ENCODE measurements around the gene TLE2.

The TLE2 gene
- total RNA-seq = 0 to 0.42 (median 0.14) reads per million in 18 experiments

DNA sequence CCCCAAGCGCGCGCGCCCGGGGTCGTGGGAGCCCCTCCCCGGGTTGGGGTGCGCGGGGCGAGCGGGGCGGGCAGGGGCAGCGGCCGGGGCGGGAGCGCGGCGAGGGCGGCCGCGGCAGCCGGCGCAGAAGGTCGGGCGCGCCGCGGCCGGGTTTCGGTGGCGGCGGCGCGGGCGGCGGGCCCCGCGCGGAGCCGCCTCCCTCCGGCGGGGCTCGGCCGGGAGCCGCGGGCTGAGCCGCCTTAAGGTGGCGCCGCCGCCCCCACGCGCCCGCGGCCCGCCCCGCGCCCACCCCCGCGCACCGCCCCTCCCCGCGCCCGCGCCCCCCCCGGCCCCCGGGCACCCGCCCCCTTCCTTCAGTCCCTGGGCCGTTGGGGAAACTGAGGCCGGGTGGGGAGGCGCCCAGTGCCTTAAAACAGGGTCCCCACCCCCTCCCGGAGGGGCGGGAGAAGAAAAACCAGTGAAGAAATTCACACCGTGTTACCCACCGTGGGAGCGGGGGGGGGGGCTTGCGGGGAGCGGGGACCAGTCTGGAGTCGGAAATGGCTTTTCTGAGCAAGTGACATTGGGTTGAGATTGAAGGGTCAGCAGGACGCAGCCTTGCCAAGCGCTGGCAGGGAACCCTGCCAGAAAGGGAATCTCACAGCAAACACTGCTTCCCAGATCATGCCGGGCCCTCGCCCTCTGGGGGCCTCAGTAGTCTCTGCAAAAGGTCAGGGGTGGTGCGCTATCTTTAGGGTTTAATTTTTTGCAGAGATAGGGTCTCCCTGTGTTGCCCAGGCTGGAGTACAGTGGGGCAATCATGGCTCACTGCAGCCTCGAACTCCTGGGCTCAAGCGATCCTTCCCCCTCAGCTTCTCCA is at the start of gene TLE2:
TLE2 (minus strand) TSS at position 216 of the 859 bp plus-strand sequence. CDS start 376 bp downstream, outside the sequence.
- no peak for DNase-seq

DNA sequence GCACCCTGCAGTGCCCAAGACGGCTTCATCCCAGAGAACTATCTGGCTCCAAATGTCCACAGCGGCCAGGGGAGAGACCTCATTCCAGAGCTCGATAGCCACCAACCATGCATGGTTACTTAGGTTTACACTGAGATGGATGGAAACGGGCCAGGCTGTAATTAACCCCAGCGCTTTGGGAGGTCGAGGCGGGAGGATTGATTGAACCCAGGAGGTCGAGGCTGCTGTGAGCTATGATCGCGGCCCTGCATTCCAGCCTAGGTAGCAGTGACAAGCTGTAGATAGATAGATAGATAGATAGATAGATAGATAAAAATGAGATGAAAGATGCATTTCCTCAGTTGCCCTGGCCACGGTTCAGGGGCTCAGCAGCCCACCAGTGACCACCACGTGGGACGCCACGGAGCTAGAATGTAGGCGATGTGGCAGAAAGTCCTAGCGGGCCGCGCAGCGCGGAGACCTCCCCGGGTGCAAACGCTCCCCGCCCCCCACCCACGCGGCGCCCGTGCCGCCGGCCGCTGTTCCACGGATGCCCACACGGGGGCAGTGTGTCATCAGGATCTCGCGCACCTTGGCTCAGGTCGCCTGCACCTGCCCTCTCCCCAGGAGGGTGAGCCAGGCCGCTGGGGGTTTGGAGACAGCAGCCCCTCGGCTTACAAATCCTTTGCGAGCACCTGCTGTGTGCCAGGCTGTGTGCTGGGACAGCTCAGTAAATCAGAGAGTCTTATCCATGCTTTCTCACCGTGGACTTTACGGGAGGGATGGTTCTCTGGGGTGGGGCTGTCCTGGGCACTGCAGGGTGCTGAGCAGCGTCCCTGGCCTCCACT is 46.7 kb upstream of the TLE2 start:
- peak; percentile 39 to 54 for DNase-seq

GRCh38 chr19:3073931-3074595 is 45.0 kb upstream of the TLE2 start:
- no peak for DNase-seq

DNA sequence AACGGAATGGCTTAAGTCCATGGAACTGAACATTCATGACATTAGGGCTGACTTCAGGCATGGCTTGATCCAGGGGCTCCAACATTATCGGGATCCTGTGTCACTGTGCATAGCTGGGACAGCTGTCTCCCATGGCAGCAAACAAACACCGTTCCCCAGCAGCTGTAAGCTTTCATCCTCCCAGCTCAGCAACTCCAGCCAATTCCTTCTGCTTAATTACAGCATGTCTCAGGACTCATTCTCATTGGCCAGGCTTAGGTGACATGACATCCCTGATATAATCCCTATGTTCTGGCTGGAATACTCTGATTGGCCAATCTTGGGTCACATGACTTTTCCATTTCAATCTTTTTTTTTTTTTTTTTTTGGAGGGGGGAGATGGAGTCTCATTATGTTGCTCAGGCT is 44.1 kb upstream of the TLE2 start:
- no peak for DNase-seq

GRCh38 chr19:3071768-3072167 is 42.7 kb upstream of the TLE2 start:
- no peak for DNase-seq

DNA sequence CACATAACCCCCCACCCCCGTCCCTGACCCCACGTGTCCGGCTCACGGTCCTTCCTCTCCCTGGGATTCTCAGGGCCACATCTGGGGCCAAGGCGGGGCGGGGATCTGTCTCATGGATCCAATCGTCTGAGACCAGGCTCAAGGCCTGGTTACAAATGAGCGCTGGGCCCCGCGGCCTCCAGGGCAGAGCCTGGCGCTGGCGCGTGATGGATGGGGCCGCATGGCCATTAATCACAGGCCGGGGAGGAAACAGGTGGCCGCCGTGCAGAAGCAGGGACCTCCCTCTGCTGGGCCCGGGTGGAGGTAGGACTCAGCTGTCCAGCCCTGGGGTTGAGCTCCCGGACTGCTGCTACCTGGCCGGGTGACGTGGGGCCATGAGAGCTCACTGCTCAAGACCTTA is 39.0 kb upstream of the TLE2 start:
- peak in 1 of 2 donors; percentile 14 for DNase-seq

DNA sequence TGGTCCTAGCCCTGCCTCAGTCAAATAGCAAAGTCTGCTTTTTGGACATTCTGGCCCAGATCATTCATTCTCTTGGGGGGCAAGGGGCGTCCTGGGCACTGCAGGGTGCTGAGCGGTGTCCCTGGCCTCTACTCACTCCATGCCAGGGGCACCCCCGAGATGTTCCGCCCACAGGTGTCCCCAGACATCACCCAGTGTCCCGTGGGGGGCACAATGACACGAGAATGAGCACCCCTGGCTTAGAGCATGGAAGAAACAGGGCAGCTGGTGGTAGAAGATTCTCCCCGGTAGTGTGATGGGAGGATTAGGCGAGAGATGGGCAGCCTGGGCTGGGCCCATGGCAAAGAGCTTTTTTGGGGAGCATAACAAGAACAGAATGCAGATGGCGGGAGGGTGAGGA is 38.5 kb upstream of the TLE2 start:
- DNase-seq = no peak

DNA sequence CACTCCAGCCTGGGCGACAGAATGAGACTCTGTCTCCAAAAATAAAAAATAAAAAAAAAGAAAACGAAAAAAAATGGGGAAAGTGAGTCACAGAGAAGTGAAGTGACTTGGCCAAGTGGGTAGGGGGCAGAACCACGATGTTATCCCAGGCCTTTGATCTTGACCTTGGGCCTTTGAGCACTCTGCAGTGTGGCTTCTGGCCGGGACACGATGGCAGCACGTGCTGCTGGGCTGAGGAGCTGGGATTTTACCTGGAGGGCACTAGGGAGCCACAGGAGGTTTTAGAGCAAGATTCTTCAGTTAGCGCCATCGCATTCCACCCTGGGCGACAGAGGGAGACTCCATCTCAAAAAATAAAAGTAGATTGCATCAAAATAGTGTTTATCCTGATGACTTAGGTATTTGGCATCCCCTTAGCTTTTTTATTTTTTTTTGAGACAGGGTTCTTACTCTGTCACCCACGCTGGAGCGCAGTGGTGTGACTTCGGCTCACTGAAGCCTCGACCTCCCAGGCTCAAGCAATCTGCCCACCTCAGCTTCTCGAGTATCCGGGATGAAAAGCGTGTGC is 37.5 kb upstream of the TLE2 start:
- no peak for DNase-seq

- no peak for DNase-seq
Observed at GRCh38 chr19:3065675-3066357, 36.7 kb upstream of the TLE2 start.

- DNase-seq = no peak
Observed at GRCh38 chr19:3064011-3064330, 34.9 kb upstream of the TLE2 start.

GRCh38 chr19:3062165-3063105 is 33.4 kb upstream of the TLE2 start, which contains the start of gene TLE5:
TSS of gene TLE5 (minus strand) at chr19:3062495. CDS start at chr19:3062200, 295 bp downstream.
- DNase-seq = peak; percentile 38 to 67

DNA sequence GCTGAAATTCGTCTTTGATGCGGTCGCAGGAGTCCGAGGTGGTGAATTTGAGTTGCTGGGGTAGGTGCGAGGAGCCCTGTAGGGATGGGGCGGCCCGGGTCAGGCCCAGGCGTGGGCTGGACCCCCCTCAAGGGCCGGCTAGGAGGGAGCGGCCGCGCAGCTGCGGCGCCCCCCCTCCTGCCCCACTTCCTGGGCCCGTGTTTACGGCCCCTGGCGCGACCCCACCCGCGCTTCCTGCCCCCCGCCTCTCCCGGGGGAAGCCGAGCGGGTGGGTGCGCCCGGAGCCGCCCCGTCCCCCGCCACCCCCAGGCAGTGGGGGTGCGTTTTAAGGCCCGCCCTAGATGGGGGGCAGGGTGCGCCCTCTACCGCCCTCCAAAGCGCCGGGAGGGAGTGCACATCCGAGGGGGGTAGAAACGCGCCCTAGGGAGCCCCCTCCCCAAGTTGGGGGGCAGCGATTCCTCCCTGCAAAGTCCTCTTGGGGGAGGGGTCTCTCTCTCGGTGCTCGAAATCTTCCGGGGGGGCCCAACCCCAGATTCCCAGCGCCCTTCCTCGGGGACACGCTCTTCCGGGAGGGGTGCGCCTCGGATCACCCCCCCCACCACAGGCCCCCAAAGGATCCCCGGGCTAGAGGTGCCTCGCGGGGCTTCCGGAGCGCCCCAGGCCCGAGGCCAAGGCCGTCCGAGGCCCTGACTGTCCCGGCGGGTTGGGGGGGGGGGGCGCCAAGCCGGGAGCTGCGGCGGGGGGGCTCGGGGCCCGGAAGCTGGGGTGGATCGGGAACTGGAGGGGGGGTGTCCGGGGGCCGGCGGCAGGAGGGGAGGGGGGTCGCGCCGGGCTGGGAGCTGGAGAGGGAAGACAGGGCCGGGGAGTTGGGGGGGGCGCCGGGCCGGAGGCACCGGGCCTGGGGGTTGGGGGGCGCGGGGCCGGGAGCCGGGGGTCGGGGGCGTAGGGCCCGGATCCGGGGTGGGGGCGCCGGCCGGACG is 32.4 kb upstream of the TLE2 start:
- DNase-seq = peak in 1 of 2 donors; percentile 21

GRCh38 chr19:3060857-3061181 is 31.7 kb upstream of the TLE2 start:
- DNase-seq = no peak

DNA sequence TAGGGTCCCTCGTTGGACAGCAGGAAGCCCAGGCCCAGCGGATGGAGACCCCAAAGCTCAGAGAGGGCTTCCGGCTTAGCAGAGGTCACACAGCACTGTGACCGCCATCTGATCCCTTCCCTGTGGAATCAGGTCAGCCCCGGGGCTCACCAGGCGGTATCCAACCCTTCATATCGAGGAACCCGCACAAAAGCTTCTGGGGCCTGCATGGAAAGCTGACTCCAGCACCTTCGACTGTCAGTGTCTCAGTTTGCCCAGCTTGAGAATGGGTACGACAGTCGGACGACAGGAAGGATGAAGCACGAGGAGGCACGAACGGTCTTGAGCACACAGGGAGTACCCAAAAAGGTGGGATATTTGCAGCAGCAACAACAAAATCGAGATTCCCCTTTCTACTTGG is 30.6 kb upstream of the TLE2 start:
- no peak for DNase-seq

DNA sequence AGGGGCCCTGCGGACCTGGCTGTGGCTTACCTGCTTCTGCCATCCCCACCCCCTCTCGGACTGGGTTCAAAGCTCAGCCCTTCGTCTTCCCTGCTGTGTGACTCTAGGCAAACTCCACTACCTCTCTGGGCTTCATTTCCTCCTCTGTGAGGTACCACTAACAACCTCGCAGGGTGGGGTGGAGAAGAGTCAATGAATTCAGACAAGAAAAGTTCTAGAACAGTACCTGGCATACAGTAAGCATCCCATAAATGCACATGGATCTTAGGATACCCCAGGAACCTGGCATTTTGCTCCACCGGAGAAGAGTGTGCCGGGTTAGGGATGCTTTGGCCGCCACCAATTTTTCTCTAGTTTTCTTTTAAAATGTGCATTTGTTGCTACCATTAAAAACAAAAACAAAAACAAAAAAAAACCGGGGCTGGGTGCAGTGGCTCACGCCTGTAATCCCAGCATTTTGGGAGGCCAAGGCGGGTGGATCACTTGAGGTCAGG is 29.8 kb upstream of the TLE2 start:
- DNase-seq = no peak

DNA sequence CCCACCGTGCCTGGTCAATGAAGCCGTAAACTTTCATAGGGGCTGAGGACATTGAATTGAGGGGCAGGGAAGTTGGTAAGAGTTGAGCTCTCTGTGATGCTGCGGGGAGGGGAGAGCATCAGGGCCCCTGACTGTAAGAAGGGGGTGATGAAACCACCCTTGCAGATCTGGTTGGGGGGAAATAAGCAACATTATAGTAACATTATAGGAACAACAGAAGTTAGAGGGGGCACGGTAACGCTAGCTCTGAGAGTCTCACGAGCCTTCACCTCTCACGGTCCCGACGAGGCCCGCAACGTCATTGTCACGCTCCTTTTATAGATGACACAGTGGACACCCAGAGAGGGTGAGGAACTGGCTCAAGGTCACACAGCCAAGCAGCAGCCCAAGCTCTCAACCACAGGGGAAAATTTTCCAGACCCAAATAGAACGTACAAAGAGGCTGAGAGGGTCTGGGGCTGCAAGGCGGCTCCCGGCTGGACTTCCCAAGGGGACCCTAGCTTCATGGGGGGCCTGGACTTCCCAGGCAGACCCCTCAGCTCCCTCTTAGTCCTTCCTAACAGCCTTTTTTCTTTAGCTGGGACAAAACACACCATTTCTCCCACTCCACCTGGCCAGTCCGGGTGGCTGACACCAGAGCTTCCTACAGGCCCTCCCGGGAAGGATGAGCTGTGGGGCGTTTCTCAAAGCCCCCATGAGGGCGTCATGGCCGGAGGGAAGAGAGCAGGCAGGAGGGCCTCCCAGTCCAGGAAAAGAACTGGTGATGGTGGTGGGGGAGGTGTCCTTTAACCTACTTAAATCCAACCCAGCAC is 29.1 kb upstream of the TLE2 start:
- no peak for DNase-seq

- DNase-seq = no peak
Observed at GRCh38 chr19:3057275-3057714, 28.2 kb upstream of the TLE2 start.

DNA sequence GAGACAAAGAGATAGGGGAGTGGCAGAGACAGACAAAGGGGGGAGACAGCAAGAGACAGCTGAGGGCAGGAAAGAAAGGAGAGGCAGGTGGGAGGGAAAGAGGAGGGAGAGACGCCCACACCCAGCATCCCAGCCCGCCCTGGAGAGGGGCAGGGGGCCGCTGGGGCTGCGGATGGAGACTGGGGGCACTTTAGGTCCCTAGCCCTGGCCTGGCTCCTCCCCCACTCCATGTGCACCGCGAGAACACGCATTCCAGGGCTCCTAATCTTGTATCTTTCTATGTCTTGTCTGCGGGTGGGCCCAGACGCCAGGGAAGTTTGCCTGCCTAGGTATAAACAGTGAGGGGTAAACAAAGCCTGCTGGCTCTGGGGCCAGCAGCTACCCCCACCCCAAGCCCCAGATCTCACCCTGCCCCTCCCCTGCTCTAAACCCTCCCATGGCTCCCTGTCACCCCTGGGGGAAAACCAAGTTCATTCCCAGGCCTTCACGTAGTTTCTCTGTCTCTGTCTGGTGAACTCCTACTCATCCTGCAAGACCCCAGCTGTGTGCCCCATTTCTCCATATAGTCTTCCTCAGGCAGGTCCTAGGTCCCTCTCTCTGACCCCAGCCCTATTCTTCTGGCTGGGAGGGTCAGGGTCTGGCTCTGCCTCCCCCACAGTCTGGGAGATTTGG is 27.5 kb upstream of the TLE2 start:
- no peak for DNase-seq

All from inflammatory macrophage (primary cell).